ENCODE measurements around the gene MAU2.

DNA sequence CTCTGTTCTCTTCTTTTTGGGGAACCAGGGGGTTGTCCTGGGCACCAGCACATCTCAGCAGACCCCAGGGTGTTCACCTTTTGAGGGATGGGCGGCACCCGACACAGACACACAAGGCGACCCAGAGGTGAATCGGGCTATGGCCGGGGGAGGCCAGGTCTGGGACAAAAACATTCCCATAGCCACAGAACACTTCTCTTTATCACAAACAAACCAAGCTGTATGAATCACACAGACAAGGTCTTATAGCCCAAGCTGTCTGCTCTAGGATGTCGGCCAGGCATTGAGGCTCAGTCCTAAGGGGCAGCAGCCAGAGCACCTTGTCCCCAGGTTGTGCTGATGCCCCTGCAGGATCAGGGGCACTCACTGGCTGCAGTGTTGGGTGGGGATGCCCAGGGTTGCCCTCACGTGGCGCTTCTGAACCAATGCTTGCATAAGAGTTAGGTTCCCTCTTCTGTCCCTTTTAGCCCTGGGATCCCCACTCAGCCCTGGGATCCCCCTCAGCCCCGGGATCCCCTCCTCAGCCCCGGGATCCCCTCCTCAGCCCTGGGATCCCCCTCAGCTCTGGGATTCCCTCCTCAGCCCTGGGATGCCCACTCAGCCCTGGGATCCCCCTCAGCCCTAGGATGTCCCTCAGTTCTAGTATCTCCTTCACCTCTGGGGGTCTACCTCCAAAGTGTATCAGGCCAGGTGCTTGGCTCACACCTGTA, 26.9 kb downstream of the MAU2 start:
- TF ChIP-seq, protein P1, sequence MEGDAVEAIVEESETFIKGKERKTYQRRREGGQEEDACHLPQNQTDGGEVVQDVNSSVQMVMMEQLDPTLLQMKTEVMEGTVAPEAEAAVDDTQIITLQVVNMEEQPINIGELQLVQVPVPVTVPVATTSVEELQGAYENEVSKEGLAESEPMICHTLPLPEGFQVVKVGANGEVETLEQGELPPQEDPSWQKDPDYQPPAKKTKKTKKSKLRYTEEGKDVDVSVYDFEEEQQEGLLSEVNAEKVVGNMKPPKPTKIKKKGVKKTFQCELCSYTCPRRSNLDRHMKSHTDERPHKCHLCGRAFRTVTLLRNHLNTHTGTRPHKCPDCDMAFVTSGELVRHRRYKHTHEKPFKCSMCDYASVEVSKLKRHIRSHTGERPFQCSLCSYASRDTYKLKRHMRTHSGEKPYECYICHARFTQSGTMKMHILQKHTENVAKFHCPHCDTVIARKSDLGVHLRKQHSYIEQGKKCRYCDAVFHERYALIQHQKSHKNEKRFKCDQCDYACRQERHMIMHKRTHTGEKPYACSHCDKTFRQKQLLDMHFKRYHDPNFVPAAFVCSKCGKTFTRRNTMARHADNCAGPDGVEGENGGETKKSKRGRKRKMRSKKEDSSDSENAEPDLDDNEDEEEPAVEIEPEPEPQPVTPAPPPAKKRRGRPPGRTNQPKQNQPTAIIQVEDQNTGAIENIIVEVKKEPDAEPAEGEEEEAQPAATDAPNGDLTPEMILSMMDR (IDR thresholded peaks at IDR 0.05) = no peak
- TF ChIP-seq, protein P2, sequence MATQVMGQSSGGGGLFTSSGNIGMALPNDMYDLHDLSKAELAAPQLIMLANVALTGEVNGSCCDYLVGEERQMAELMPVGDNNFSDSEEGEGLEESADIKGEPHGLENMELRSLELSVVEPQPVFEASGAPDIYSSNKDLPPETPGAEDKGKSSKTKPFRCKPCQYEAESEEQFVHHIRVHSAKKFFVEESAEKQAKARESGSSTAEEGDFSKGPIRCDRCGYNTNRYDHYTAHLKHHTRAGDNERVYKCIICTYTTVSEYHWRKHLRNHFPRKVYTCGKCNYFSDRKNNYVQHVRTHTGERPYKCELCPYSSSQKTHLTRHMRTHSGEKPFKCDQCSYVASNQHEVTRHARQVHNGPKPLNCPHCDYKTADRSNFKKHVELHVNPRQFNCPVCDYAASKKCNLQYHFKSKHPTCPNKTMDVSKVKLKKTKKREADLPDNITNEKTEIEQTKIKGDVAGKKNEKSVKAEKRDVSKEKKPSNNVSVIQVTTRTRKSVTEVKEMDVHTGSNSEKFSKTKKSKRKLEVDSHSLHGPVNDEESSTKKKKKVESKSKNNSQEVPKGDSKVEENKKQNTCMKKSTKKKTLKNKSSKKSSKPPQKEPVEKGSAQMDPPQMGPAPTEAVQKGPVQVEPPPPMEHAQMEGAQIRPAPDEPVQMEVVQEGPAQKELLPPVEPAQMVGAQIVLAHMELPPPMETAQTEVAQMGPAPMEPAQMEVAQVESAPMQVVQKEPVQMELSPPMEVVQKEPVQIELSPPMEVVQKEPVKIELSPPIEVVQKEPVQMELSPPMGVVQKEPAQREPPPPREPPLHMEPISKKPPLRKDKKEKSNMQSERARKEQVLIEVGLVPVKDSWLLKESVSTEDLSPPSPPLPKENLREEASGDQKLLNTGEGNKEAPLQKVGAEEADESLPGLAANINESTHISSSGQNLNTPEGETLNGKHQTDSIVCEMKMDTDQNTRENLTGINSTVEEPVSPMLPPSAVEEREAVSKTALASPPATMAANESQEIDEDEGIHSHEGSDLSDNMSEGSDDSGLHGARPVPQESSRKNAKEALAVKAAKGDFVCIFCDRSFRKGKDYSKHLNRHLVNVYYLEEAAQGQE (IDR thresholded peaks at IDR 0.05; ENCODE audit: insufficient read depth in 1 of 2, low read depth in 2 of 2, low read length in 1 of 2) = no peak
